ENCODE data around the gene TPI1.
"Not testable (repeated sequence)": the region's sequence is repeated elsewhere in the genome, so short reads cannot be mapped to it uniquely, and the experiment has no call there.

DNA sequence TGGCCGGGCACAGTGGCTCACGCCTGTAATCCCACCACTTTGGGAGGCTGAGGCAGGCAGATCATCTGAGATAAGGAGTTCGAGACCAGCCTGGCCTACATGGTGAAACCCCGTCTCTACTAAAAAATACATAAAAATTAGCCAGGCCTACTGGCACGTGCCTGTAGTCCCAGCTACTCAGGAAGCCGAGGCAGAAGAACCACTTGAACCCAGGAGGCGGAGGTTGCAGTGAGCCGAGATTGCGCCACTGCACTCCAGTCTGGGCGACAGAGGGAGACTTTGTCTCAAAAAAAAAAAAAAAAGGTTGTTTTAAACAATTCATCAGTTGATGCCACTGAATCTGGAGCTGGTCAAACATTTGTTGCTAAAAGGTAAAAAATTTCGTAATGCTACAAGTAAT, 12.5 kb downstream of the TPI1 start:
- not testable (repeated sequence) for TF ChIP-seq CTCF (IDR thresholded peaks at IDR 0.05; ENCODE audit: low read length); EZH2 (IDR thresholded peaks at IDR 0.05; ENCODE audit: borderline replicate concordance, low read length)

Data from OCI-LY1 (cell line).